Smooth muscle cell (in vitro differentiated cells): Measurements from ENCODE around the gene SH2D5. TPM values are rescaled to one million over a fixed set of nuclear protein-coding genes. Genes with fewer than 3 reads are reported as not detected.

Source experiments
- DNase-seq: peaks from one replicate; lab custom pipeline; 2025; ENCODE audit not compliant: unreplicated experiment; lab: John Stamatoyannopoulos, UW
- H2AFZ ChIP-seq: fragments of 200-600 bp; sonication (generic); 2 replicates; pipeline ENCODE4 v1.6.0; 2016; ENCODE audit warnings: antibody characterized with exemption, low read depth, mild to moderate bottlenecking
- H3F3A ChIP-seq: fragments of 200-600 bp; sonication (generic); 2 replicates; pipeline ENCODE4 v1.6.0; 2017; ENCODE audit warnings: antibody characterized with exemption, low read depth
- H3K27ac ChIP-seq: fragments of 200-600 bp; sonication (generic); 2 replicates; pipeline ENCODE4 v1.5.1; 2016; ENCODE audit warnings: low read depth, mild to moderate bottlenecking
- H3K27me3 ChIP-seq: fragments of 200-600 bp; sonication (generic); 2 replicates; pipeline ENCODE4 v1.6.1; 2016; ENCODE audit warnings: low read depth, mild to moderate bottlenecking
- H3K36me3 ChIP-seq: fragments of 200-600 bp; sonication (generic); 2 replicates; pipeline ENCODE4 v1.5.1; 2016; ENCODE audit warnings: low read depth
- H3K4me1 ChIP-seq: fragments of 200-600 bp; sonication (generic); 2 replicates; pipeline ENCODE4 v1.5.1; 2016; ENCODE audit warnings: low read depth
- H3K4me2 ChIP-seq: fragments of 200-600 bp; sonication (generic); 2 replicates; pipeline ENCODE4 v1.6.0; 2016; ENCODE audit warnings: mild to moderate bottlenecking
- H3K4me3 ChIP-seq: fragments of 200-600 bp; sonication (generic); 2 replicates; pipeline ENCODE4 v1.5.1; 2016; ENCODE audit warnings: mild to moderate bottlenecking
- H3K79me2 ChIP-seq: fragments of 200-600 bp; sonication (generic); 2 replicates; pipeline ENCODE4 v1.6.0; 2016; ENCODE audit warnings: low read depth, mild to moderate bottlenecking
- H3K9ac ChIP-seq: fragments of 200-600 bp; sonication (generic); 2 replicates; pipeline ENCODE4 v1.6.0; 2016; ENCODE audit warnings: low read depth
- H3K9me3 ChIP-seq: fragments of 200-600 bp; sonication (generic); replicated peaks from 2 replicates; pipeline ENCODE4 v1.5.1; 2016; ENCODE audit warnings: low read depth
- H4K20me1 ChIP-seq: fragments of 200-600 bp; sonication (generic); 2 replicates; pipeline ENCODE4 v1.6.0; 2016; ENCODE audit warnings: low read depth
- WGBS: methylation state at CpG from one replicate; pipeline ENCODE4 v1.1.7; 2016; ENCODE audit warnings: low lambda C conversion rate; 5-methylcytosine and 5-hydroxymethylcytosine counted together
- polyA plus RNA-seq: library from polyadenylated mRNA; unstranded; fragments of >200 nt; fragmentation: Nextera tagmentation; extraction: Ambion mirVana; gene quantifications from 2 replicates; pipeline ENCODE4 v1.2.1, GENCODE V29; 2016
- total RNA-seq: library from RNA; depleted of rRNA; stranded (reverse); fragments of >200 nt; gene quantifications from 2 replicates; pipeline ENCODE4 v1.2.3, GENCODE V29; 2014
- TF ChIP-seq, protein P1 (sequence below): fragments of 200-600 bp; sonication (generic); IDR thresholded peaks from 2 replicates; pipeline ENCODE4 v1.5.1; 2017; ENCODE audit warnings: borderline replicate concordance, mild to moderate bottlenecking, antibody characterized with exemption; ENCODE audit not compliant: insufficient read depth, poor library complexity, severe bottlenecking

Gene SH2D5
- total RNA-seq: 0.18 and 0.63 TPM in 2 replicates
- polyA plus RNA-seq: 0.82 TPM in 1 of 2 replicates, not detected in the other

DNA sequence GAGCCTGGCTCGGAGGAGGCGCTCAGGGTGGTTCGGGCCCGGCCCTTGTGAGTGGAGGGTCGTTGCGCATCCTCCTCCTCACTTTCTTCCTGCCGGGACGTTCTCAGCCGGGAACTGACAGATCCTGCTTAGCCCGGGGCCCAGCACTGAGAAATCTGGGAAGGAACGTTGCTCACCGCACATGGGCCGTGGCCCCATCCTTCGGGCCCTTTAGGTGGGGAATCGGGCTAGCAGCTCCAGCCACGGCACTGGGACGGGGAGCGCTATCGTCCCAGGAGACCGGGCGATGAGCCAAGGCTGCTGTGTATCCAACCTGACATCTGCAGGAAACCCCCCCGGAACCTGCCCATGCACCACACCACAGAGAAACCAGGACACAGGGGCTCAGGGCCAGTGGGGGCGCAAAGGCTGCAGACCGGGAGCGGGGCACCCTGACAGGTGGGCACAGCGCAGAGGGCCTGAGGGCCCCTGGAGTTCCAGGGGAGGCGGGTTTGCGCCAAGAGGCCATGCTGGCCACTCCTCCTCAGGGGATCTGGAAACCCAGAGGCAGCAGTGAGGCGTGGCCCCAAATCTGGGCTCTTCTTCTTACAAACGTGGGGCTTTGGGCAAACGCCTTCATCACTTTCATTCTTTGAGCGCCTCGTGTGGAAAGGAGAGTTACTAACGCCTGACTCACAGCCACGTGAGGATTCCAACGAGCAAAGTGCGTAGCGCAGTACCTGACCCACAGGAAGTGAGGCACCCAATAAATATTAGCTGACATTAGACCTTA lies at the start of gene SH2D5:
Gene SH2D5 (minus strand): TSS at position 116 of the 772 bp plus-strand sequence. CDS start 4,659 bp downstream, outside the sequence.
- peak within 1 kb of the TSS; percentile 45 for H3K27ac ChIP-seq
- H3K27me3 ChIP-seq: peaks cover 32% of the 10 kb centered on the region
- peak within 1 kb of the TSS; percentile 66 for H3K9ac ChIP-seq
- H3K36me3 ChIP-seq: no peaks in the 10 kb centered on the region
- no peak for DNase-seq
- TF ChIP-seq, protein P1, sequence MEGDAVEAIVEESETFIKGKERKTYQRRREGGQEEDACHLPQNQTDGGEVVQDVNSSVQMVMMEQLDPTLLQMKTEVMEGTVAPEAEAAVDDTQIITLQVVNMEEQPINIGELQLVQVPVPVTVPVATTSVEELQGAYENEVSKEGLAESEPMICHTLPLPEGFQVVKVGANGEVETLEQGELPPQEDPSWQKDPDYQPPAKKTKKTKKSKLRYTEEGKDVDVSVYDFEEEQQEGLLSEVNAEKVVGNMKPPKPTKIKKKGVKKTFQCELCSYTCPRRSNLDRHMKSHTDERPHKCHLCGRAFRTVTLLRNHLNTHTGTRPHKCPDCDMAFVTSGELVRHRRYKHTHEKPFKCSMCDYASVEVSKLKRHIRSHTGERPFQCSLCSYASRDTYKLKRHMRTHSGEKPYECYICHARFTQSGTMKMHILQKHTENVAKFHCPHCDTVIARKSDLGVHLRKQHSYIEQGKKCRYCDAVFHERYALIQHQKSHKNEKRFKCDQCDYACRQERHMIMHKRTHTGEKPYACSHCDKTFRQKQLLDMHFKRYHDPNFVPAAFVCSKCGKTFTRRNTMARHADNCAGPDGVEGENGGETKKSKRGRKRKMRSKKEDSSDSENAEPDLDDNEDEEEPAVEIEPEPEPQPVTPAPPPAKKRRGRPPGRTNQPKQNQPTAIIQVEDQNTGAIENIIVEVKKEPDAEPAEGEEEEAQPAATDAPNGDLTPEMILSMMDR: no peak
- H3K4me3 ChIP-seq: peak within 1 kb of the TSS; percentile 53
- no peaks in the 10 kb centered on the region for H3K79me2 ChIP-seq
- no peaks in the 10 kb centered on the region for H4K20me1 ChIP-seq
- H3K9me3 ChIP-seq: no peaks in the 10 kb centered on the region
- no peaks in the 10 kb centered on the region for H3K4me1 ChIP-seq
- no peak within 1 kb of the TSS for H2AFZ ChIP-seq
- H3F3A ChIP-seq: peaks cover 9% of the 10 kb centered on the region
- WGBS: 3% methylated on average over 37 of the region's 38 CpGs
- peak within 1 kb of the TSS; percentile 92 for H3K4me2 ChIP-seq

- H3F3A ChIP-seq: peaks cover 4% of the 10 kb centered on the region
- H3K4me1 ChIP-seq: no peaks in the 10 kb centered on the region
- H3K79me2 ChIP-seq: peaks cover 89% of the 10 kb centered on the region
- H3K9me3 ChIP-seq: no peaks in the 10 kb centered on the region
- no peak overlapping the region for H2AFZ ChIP-seq
- no peak for DNase-seq
- TF ChIP-seq, protein P1: no peak
- H3K36me3 ChIP-seq: peaks cover 35% of the 10 kb centered on the region
- 97% methylated on average over 4 of the region's 4 CpGs for WGBS
- no peaks in the 10 kb centered on the region for H3K27me3 ChIP-seq
- no peak overlapping the region for H3K9ac ChIP-seq
- peaks cover 97% of the 10 kb centered on the region for H4K20me1 ChIP-seq
- no peak overlapping the region for H3K27ac ChIP-seq
- H3K4me3 ChIP-seq: no peak overlapping the region
- no peak overlapping the region for H3K4me2 ChIP-seq
These were observed 43.2 kb upstream of the SH2D5 start for GRCh38 chr1:20775700-20776099.

DNA sequence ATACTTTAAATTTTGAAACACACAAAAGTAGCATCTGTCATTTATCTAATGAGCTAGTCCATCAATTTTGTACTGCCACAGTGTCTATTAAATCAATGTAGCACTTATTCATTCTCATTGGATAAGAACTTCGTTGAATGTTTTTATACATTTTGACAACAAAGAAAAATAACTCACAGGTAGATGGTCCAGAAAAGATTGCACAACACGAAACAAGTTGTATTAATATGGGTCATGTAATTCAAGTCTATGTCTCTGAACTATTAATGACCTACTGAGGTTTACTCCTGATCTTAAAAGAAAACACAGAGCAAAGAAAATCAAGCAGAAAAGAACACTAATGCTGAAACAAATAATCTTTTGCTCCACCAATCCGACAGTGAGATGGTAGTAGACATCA lies 39.3 kb upstream of the SH2D5 start:
- H3F3A ChIP-seq: no peaks in the 10 kb centered on the region
- no peak for DNase-seq
- no peak overlapping the region for H3K27ac ChIP-seq
- no peaks in the 10 kb centered on the region for H3K27me3 ChIP-seq
- TF ChIP-seq, protein P1: no peak
- H3K4me1 ChIP-seq: no peaks in the 10 kb centered on the region
- H3K9ac ChIP-seq: no peak overlapping the region
- H3K36me3 ChIP-seq: peaks cover 42% of the 10 kb centered on the region
- H3K4me2 ChIP-seq: no peak overlapping the region
- H3K9me3 ChIP-seq: no peaks in the 10 kb centered on the region
- no peak overlapping the region for H2AFZ ChIP-seq
- 99% methylated on average over 3 of the region's 3 CpGs for WGBS
- H3K79me2 ChIP-seq: peaks cover 50% of the 10 kb centered on the region
- H3K4me3 ChIP-seq: no peak overlapping the region
- peaks cover 66% of the 10 kb centered on the region for H4K20me1 ChIP-seq
